IPS-11a (cell line): ENCODE results near the gene LTB4R.

Source experiments
- H3K4me3 ChIP-seq: one replicate; pipeline ENCODE4 v1.5.1; 2013; ENCODE audit warnings: low read depth, low read length, control low read depth

The LTB4R gene

GRCh38 chr14:24310646-24311604 is at the start of gene LTB4R:
LTB4R (plus strand) TSS chr14:24311502; CDS start chr14:24315652, 4,150 bp downstream.
- H3K4me3 ChIP-seq = no peak within 1 kb of the TSS

GRCh38 chr14:24261969-24262327 is 49.4 kb upstream of the LTB4R start:
- no peak overlapping the region for H3K4me3 ChIP-seq

GRCh38 chr14:24262821-24263733 is 48.2 kb upstream of the LTB4R start, which contains the start of gene TGM1:
TGM1 (minus strand) TSS chr14:24263177; CDS start chr14:24262352, 825 bp downstream.
- H3K4me3 ChIP-seq = no peak within 1 kb of the TSS

- H3K4me3 ChIP-seq = no peak overlapping the region
These were observed 47.5 kb upstream of the LTB4R start for GRCh38 chr14:24263848-24264247.

GRCh38 chr14:24264298-24264697 is 47.0 kb upstream of the LTB4R start:
- H3K4me3 ChIP-seq = no peak overlapping the region

GRCh38 chr14:24266344-24267244 is 44.7 kb upstream of the LTB4R start:
- no peak overlapping the region for H3K4me3 ChIP-seq

GRCh38 chr14:24267516-24267915 is 43.8 kb upstream of the LTB4R start:
- no peak overlapping the region for H3K4me3 ChIP-seq

- H3K4me3 ChIP-seq = no peak overlapping the region
These were observed 43.1 kb upstream of the LTB4R start for GRCh38 chr14:24268225-24268624.

GRCh38 chr14:24269368-24269767 is 41.9 kb upstream of the LTB4R start:
- H3K4me3 ChIP-seq = no peak overlapping the region

- H3K4me3 ChIP-seq = no peak overlapping the region
These were observed 41.3 kb upstream of the LTB4R start for GRCh38 chr14:24269910-24270536.

GRCh38 chr14:24270537-24271133 is 40.7 kb upstream of the LTB4R start:
- H3K4me3 ChIP-seq = peak overlapping the region; percentile 84

GRCh38 chr14:24271134-24271833 is 40.0 kb upstream of the LTB4R start, which contains the start of gene RABGGTA:
RABGGTA (minus strand) TSS chr14:24271597; CDS start chr14:24271115, 482 bp downstream.
- H3K4me3 ChIP-seq = peak within 1 kb of the TSS; percentile 84

GRCh38 chr14:24271834-24272263 is 39.5 kb upstream of the LTB4R start:
- peak overlapping the region; percentile 84 for H3K4me3 ChIP-seq

GRCh38 chr14:24272467-24272866 is 38.8 kb upstream of the LTB4R start:
- no peak overlapping the region for H3K4me3 ChIP-seq

- no peak overlapping the region for H3K4me3 ChIP-seq
These were observed 37.8 kb upstream of the LTB4R start for GRCh38 chr14:24273422-24273998.

GRCh38 chr14:24274101-24274543 is 37.2 kb upstream of the LTB4R start:
- H3K4me3 ChIP-seq = no peak overlapping the region

GRCh38 chr14:24277071-24277470 is 34.2 kb upstream of the LTB4R start:
- no peak overlapping the region for H3K4me3 ChIP-seq

GRCh38 chr14:24277606-24278321 is 33.5 kb upstream of the LTB4R start:
- H3K4me3 ChIP-seq = no peak overlapping the region
